GM20431 (cell line): ENCODE results near the gene DCTN5.
"Not testable (repeated sequence)": the region's sequence is repeated elsewhere in the genome, so short reads cannot be mapped to it uniquely, and the experiment has no call there.

Experiments used
- in situ Hi-C: fragments of 300-500 bp; cut with MseI, MboI; formaldehyde crosslinking; loops from one replicate; pipeline ENCODE4 v1.15.0; 2020; ENCODE audit warnings: low sequenced_read_pairs; ENCODE audit not compliant: unreplicated experiment

DCTN5 gene

GRCh38 chr16:23691483-23692189 lies 50.4 kb downstream of the DCTN5 start:
- in situ Hi-C loops = no loop called here

- in situ Hi-C loops = no loop called here
Observed at GRCh38 chr16:23692190-23692837, 51.0 kb downstream of the DCTN5 start.

- in situ Hi-C loops = no loop called here
Observed at GRCh38 chr16:23694265-23694643, 53.0 kb downstream of the DCTN5 start.

GRCh38 chr16:23694644-23695373 lies 53.5 kb downstream of the DCTN5 start:
- in situ Hi-C loops = no loop called here

- in situ Hi-C loops = no loop called here
Observed at GRCh38 chr16:23695756-23696155, 54.5 kb downstream of the DCTN5 start.

- in situ Hi-C loops = no loop called here
Observed at GRCh38 chr16:23699100-23699499, 57.8 kb downstream of the DCTN5 start.

GRCh38 chr16:23700093-23700492 lies 58.8 kb downstream of the DCTN5 start:
- in situ Hi-C loops = no loop called here

GRCh38 chr16:23700509-23700908 lies 59.2 kb downstream of the DCTN5 start:
- in situ Hi-C loops = no loop called here

- in situ Hi-C loops = no loop called here
Observed at GRCh38 chr16:23701045-23701444, 59.8 kb downstream of the DCTN5 start.

GRCh38 chr16:23702951-23703350 lies 61.7 kb downstream of the DCTN5 start:
- in situ Hi-C loops = no loop called here

- in situ Hi-C loops = no loop called here
Observed at GRCh38 chr16:23704772-23705516, 63.7 kb downstream of the DCTN5 start.

GRCh38 chr16:23705517-23705902 lies 64.2 kb downstream of the DCTN5 start:
- in situ Hi-C loops = no loop called here

- in situ Hi-C loops = no loop called here
Observed at GRCh38 chr16:23706439-23706838, 65.2 kb downstream of the DCTN5 start.

GRCh38 chr16:23709536-23709935 lies 68.3 kb downstream of the DCTN5 start:
- in situ Hi-C loops = no loop called here

GRCh38 chr16:23710008-23710407 lies 68.7 kb downstream of the DCTN5 start:
- in situ Hi-C loops = no loop called here

GRCh38 chr16:23710504-23710903 lies 69.2 kb downstream of the DCTN5 start:
- in situ Hi-C loops = no loop called here

GRCh38 chr16:23711785-23712184 lies 70.5 kb downstream of the DCTN5 start:
- in situ Hi-C loops = no loop called here

- in situ Hi-C loops = no loop called here
Observed at GRCh38 chr16:23712976-23713375, 71.7 kb downstream of the DCTN5 start, which contains the start of gene ERN2. Gene ERN2 (minus strand): TSS chr16:23713222. CDS start chr16:23713187, 35 bp downstream.

- in situ Hi-C loops = no loop called here
Observed at GRCh38 chr16:23716484-23716883, 75.2 kb downstream of the DCTN5 start.

- in situ Hi-C loops = not testable (repeated sequence)
Observed at GRCh38 chr16:23722613-23723240, 81.5 kb downstream of the DCTN5 start.
